GM21786 (cell line): ENCODE measurements around the gene CEP19.
"Not testable (repeated sequence)": the region's sequence is repeated elsewhere in the genome, so short reads cannot be mapped to it uniquely, and the experiment has no call there.

Experiments used
- ATAC-seq: cut with Tn5 transposase; IDR thresholded peaks from one replicate; pipeline ENCODE4 v1.9.1; 2021; ENCODE audit not compliant: unreplicated experiment

Gene CEP19, protein sequence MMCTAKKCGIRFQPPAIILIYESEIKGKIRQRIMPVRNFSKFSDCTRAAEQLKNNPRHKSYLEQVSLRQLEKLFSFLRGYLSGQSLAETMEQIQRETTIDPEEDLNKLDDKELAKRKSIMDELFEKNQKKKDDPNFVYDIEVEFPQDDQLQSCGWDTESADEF

GRCh38 chr3:196711838-196712513 lies at the start of gene CEP19, which contains the start of gene PIGX:
CEP19 (minus strand) TSS chr3:196712250; CDS start chr3:196708657, 3,593 bp downstream.
PIGX (plus strand) TSS chr3:196712377.
- ATAC-seq: peak; percentile 60

GRCh38 chr3:196757876-196758739 lies 46.1 kb upstream of the CEP19 start:
- ATAC-seq: no peak

DNA sequence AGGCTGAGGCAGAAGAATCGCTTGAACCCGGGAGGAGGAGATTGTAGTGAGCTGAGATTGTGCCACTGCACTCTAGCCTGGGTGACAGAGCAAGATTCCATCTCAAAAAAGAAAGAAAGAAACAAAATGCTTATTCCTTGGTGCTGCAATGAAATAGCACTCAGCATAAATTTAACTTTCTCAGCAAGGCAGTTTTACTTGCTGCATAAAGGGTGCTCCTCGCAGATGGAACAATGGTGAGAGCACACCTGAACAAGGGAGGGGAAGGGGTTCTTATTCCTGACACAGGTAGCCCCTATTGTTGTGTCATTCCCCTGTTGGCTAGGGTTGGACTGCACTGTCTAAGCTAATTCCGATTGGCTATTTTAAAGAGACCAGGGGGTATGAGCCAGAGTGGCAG lies 44.7 kb upstream of the CEP19 start:
- no peak for ATAC-seq

DNA sequence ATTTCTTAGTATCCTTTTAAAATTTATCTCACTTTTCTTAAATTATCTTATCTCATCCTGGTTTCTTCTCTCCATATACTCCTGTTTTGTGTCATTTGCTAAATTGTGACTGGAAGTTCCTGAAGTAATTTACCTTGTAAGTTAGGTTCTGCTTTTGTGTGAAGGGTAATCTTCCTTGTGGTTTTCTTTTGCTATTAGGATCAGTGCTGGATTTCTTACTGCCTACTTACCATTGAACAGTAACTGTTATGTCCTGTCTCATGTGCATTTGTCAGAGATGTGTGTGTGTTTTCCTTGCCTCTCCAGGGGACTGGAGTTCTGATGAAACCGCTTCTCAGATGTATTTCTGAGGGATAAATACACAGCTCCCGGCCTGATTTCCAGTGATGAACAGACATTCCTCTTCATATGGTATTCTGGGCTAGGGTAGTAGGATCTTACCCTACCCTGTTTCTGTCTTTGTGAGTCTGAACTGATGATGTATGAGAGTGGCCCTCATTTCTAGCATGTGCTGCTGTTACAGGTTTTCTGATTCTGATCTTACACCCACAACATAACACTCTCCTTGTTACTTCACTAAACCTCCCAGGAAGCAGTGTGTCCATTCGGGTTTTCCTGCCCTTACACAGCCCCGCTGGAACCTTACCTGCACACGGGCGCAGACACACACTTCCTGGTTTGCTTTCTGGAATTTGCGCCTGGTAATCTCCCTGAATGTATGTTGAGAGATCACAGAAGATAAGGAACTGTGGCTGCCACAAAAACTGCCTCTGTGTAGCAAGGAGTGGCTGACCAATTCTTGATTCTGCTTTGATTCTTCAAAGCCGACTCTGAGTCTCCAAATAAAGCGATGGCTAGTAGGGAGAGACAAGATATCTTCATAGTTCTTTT lies 42.3 kb upstream of the CEP19 start:
- ATAC-seq: no peak

DNA sequence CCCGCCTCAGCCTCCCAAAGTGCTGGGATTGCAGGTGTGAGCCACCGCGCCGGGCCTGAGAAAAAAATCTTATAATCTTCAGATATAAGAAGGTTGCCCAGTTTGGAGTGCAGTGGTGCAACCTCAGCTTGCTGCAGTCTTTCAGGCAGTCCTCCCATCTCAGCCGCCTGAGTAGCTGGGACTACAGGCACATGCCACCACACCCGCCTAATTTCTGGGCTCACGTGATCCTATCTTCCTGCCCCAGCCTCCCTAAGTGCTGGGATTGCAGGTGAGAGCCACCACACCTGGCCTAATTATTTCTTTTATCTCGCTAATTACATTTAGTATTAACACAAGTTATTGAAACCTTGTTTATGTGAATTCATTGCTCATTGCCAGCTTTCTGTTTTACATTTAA lies 41.2 kb upstream of the CEP19 start:
- no peak for ATAC-seq

DNA sequence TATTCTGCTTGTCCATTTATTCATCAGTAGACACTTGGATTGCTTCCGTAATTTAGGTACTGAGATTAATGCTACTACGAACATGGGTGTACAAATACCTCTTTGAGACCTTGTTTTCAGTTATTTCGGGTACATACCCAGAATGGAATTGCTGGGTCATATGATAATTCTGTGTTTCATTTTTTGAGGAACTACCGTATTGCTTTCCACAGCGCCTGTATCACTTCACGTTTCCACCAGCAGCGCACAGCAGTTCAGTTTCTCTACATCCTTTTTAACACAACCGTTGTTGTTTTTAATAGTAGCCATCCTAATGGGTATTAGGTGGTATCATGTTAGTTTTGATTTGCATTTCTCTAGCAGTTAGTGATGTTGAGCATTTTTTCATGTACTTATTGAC lies 37.1 kb upstream of the CEP19 start:
- ATAC-seq: no peak

DNA sequence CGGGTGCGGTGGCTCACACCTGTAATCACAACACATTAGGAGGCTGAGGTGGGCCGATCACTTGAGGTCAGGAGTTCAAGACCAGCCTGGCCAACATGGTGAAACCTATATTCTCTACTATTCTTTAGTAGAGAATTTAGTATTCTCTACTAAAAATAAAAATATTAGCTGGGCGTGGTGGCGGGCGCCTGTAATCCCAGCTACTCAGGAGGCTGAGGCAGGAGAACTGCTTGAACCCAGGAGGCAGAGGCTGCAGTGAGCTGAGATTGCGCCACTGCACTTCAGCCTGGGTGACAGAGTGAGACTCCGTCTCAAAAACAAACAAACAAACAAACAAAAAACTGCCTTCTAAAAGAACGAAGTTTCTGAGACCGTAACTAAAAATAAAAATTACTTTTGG lies 31.5 kb upstream of the CEP19 start:
- not testable (repeated sequence) for ATAC-seq

DNA sequence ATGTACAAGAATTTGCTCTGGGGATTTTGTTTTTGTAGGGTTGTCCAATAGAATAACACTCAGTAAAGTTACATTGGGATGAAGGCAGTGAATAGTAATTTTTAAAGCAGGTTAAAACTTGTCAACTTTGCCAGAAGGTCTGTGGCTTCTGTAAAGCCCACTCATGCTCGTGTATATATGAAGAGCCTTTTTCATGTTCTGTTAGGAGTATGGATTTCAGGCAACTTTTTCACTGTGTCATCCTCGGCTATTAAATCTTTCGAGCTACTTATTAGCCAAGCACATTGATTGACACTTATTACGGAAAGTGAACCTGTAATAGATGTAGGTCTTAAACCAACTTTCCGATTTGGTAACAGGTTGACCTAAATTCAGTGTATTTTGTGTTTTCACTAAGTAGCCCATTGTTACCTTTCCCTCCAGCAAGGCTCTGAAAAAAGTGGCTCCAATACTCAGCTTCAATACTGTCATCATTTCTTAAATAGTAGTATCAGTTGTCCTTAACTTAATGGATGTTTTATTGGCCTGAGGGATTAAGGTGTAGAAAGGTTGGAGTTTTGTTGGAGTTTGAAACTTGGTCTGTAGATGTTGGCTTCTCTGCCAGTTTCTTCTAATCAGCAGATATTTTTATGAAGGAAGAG lies 29.3 kb upstream of the CEP19 start:
- no peak for ATAC-seq

DNA sequence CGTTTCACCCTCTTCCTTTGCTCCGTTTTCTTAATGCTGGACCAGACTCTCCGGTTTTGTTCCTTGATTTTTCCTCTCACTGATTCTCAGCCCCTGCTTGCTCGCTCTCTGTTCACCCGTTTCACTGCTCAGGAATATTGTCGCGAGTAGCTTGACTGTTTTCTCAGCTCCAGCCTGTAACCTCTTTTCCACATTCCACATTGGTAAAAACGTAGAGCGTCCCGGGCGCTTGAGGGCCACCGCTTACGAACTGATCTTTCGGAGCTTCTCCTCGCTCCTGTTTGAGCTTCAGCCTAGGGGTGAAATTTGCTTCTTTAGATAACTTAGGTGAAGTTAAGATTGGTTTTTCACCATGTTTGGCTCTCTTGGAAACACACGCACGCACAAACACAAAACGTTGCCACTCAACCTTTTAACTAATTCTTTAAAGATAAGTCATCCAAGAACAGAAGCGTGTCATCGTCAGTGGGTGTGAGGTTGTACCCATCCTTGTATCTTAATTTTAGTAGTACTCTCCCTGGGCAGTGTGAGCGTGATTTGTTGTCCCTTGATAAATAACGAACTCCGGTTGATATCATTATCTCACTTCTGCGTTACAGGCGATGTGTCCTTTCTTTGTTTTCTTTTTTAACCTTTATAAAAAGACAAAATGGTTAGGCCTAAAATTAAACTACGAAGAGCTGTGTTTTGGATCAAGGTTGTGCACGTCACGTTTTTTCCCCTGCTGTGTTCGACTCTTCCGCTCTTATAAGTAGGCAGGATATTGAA lies 28.6 kb upstream of the CEP19 start:
- no peak for ATAC-seq

DNA sequence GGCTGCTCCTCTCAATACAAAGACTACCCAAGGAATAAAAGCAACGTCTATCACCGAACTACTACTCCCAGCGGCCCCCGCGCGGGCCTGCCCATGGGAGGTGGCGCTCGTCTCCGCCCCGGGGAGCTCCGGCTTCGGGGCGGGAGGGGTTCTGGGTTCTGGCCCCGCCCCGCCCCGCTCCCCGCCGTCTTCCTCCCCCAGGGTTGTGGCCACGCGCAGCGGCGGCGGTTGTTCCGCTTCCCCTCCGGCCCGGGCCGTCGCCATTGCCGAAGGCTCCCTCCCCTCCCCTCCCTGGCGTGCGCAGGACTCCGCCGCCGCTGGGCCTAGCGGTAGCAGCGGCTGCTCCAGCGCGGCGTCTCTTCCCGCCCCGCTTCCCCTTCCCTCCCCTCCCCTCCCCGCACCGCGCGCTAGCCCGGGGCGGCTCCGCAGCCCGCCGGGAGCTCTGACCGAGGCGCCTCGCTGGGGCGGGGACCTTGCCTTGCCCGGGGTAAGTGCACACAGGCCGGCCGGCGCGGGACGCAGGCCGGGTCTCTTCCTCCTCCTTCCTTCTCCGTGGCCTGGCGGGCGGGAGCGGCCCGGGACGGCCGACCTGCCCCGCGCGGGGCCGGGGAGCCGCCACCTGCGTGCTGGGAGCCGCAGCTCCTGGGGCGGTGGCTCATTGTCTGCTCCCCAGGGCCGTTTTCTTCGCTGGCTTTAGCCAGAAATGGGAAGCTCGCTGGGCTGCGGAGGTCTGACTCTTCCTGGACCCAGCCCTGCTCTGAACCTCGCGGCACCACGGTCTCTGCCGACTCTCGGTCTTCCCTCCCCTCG lies 27.8 kb upstream of the CEP19 start, which contains the start of gene PAK2:
Gene PAK2, plus strand, starts transcription at position 187 of the 810 bp plus-strand sequence. CDS start 42,790 bp downstream, outside the sequence.
- peak; percentile 84 for ATAC-seq

DNA sequence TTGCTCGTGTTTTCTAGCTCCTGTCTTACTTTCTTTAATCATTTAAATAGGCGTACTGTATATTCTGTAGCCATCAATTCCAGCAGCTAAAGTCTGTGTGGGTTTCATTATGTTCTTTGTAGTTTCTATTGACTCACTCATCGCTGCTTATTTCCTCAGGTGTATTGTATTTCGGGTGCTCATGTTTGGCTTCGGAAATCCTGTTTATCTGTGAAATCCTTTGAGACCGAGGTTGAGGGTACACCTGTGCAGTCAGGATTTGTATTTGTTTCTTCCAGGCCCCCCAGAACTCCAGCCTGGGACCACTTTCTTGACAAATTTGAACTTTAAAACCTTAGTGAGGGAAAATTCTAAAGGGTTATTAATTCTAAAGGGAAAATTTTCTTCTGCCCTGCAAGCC lies 25.6 kb upstream of the CEP19 start:
- no peak for ATAC-seq

DNA sequence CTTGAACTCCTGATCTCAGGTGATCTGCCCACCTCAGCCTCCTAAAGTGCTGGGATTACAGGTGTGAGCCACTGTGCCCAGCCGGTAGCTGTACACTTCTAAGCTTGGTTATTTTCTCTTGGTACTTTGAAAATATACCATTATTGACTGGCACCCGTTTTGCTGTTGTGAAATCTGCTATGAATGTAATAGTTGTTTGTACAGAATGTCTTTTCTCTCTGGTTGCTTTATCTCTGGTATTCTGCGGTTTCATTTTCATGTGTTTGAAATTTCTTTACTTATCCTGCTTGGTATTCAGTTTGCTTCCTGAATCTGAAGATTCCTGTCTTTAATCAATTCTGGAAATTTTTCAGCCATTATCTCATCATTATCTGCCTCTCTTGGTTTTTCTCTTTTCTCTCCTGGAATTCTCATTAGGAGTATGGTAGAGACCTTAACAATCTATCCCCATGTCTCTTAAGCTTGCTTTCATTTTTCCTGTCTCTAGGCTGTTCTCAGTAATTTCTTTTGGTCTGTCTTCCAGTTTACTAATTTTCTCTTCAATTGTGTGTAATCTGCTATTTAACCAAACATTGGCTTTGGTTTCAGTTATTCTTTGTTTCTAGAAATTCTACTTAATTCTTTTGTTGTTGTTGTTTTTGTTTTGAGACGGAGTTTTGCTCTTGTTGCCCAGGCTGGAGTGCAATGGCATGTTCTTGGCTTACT lies 24.8 kb upstream of the CEP19 start:
- no peak for ATAC-seq

GRCh38 chr3:196735751-196736150 lies 23.7 kb upstream of the CEP19 start:
- no peak for ATAC-seq

DNA sequence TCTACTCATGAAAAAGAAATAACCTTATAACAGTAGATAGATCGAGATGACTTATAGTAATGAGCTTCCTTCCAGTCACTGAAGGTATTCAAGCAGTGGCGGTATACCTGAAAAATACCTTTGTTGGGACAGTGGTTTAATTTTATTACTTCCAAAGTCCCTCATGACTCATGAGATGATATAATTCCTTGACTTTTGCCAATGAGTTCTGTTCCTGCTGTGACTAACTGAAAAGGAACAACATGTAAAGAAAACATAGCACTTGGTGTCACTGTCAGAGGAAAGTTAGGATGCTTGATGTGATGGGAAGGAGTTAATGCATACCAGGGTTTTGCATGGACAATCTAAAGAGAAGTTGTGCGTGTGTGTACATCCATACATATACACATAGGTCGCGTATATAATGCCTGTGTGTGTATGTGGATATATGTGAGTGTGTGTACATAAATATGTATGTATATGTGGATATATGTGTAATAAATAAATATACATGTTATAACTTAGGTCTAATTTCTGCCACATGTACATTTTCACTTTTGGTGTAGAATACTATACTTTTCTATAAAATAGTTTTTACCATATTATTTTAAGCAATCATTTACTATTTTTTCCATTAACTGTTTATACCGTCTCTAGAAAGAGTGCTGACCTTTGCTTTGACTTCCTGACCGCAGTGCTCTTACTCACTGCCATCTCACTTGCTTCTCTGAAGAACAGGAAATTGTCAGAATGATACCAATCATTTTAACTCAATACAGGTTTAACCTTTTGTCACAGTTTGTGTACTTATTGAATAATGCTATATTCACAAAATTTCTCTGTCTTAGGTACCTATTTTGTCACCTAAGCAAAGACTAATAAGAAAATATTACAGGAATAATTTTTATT lies 15.0 kb upstream of the CEP19 start:
- no peak for ATAC-seq

- ATAC-seq: no peak
Measured at GRCh38 chr3:196721097-196721496, 9.0 kb upstream of the CEP19 start.

DNA sequence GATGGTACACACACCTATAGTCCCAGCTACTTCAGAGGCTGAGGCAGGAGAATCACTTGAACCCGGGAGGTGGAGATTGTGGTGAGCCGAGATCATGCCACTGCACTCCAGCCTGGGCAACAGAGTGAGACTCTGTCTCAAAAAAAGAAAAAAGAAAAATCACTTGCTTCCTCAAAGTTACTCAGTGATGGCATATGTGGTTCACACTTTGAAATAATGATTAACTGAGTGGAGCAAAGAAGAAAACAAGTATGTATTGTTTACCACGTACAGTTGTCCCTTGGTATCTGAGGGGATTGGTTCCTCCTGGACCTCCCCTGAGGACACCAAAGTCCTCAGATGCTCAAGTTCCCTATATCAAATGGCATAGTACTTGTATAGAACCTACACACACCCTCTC lies 5.1 kb upstream of the CEP19 start:
- ATAC-seq: peak; percentile 74
